SK-N-SH treated with all-trans-retinoic acid at 6 μM for 48 hours (cell line): ENCODE measurements around the gene ESD.

Experiments
- ATAC-seq: fragments of 200-7000 bp; cut with Tn5 transposase; 3 replicates; pipeline ENCODE4 v1.9.1; 2020; ENCODE audit warnings: mild to moderate bottlenecking, moderate library complexity
- BACH2 ChIP-seq: fragments of 250-450 bp; sonication (Bioruptor Pico); IDR thresholded peaks from 2 replicates; pipeline ENCODE4 v1.9.0; 2021; ENCODE audit warnings: mild to moderate bottlenecking, borderline replicate concordance
- CSRNP3 ChIP-seq: fragments of 250-450 bp; sonication (Bioruptor Pico); IDR thresholded peaks from 2 replicates; pipeline ENCODE4 v1.5.1; 2021; ENCODE audit warnings: mild to moderate bottlenecking, moderate library complexity
- ISL1 ChIP-seq: fragments of 250-450 bp; sonication (Bioruptor Pico); IDR thresholded peaks from 2 replicates; pipeline ENCODE4 v2.1.2; 2022; ENCODE audit warnings: mild to moderate bottlenecking, moderate library complexity
- OSR1 ChIP-seq: fragments of 250-450 bp; sonication (Bioruptor Pico); IDR thresholded peaks from 2 replicates; pipeline ENCODE4 v1.8.0; 2022; ENCODE audit warnings: moderate library complexity, mild to moderate bottlenecking, inconsistent platforms
- PPARA ChIP-seq: fragments of 250-450 bp; sonication (Bioruptor Pico); IDR thresholded peaks from 2 replicates; pipeline ENCODE4 v1.5.0; 2020; ENCODE audit warnings: mild to moderate bottlenecking, borderline replicate concordance
- RARB ChIP-seq: fragments of 250-450 bp; sonication (Bioruptor Pico); IDR thresholded peaks from 2 replicates; pipeline ENCODE4 v1.8.0; 2021; ENCODE audit warnings: mild to moderate bottlenecking, moderate library complexity
- SNAI2 ChIP-seq: fragments of 250-450 bp; sonication (Bioruptor Pico); IDR thresholded peaks from 2 replicates; pipeline ENCODE4 v1.5.0; 2020; ENCODE audit warnings: mild to moderate bottlenecking, moderate library complexity
- TOX ChIP-seq: fragments of 250-450 bp; sonication (Bioruptor Pico); IDR thresholded peaks from 2 replicates; pipeline ENCODE4 v1.8.0; 2021; ENCODE audit warnings: mild to moderate bottlenecking, moderate library complexity, borderline replicate concordance
- ZFP3 ChIP-seq: fragments of 250-450 bp; sonication (Bioruptor Pico); IDR thresholded peaks from 2 replicates; pipeline ENCODE4 v1.5.0; 2020; ENCODE audit warnings: mild to moderate bottlenecking, moderate library complexity
- ZNF565 ChIP-seq: fragments of 450-650 bp; formaldehyde crosslinking; conservative IDR thresholded peaks from 2 replicates; pipeline ENCODE4 v1.5.0; 2020; ENCODE audit warnings: low read depth, mild to moderate bottlenecking, moderate library complexity
- ZNF8 ChIP-seq: fragments of 450-650 bp; formaldehyde crosslinking; IDR thresholded peaks from 2 replicates; pipeline ENCODE4 v1.5.0; 2020; ENCODE audit warnings: mild to moderate bottlenecking, moderate library complexity
- TF ChIP-seq, protein P1 (sequence below): fragments of 250-450 bp; sonication (Bioruptor Pico); IDR thresholded peaks from 2 replicates; pipeline ENCODE4 v1.5.0; 2020; ENCODE audit warnings: mild to moderate bottlenecking, moderate library complexity
- TF ChIP-seq, protein P2 (sequence below): fragments of 250-450 bp; sonication (Bioruptor Pico); IDR thresholded peaks from 2 replicates; pipeline ENCODE4 v1.5.1; 2020; ENCODE audit warnings: low read depth, mild to moderate bottlenecking, moderate library complexity

ESD gene

GRCh38 chr13:46743191-46743590, 53.8 kb downstream of the ESD start:
- peak; percentile 78 for TF ChIP-seq ISL1 (CRISPR knock-in tag)
- TF ChIP-seq ZNF565 (CRISPR knock-in tag) = no peak
- ATAC-seq = peak; percentile 48

- ATAC-seq = no peak
- no peak for TF ChIP-seq ZNF8 (CRISPR knock-in tag)
- TF ChIP-seq, protein P1, sequence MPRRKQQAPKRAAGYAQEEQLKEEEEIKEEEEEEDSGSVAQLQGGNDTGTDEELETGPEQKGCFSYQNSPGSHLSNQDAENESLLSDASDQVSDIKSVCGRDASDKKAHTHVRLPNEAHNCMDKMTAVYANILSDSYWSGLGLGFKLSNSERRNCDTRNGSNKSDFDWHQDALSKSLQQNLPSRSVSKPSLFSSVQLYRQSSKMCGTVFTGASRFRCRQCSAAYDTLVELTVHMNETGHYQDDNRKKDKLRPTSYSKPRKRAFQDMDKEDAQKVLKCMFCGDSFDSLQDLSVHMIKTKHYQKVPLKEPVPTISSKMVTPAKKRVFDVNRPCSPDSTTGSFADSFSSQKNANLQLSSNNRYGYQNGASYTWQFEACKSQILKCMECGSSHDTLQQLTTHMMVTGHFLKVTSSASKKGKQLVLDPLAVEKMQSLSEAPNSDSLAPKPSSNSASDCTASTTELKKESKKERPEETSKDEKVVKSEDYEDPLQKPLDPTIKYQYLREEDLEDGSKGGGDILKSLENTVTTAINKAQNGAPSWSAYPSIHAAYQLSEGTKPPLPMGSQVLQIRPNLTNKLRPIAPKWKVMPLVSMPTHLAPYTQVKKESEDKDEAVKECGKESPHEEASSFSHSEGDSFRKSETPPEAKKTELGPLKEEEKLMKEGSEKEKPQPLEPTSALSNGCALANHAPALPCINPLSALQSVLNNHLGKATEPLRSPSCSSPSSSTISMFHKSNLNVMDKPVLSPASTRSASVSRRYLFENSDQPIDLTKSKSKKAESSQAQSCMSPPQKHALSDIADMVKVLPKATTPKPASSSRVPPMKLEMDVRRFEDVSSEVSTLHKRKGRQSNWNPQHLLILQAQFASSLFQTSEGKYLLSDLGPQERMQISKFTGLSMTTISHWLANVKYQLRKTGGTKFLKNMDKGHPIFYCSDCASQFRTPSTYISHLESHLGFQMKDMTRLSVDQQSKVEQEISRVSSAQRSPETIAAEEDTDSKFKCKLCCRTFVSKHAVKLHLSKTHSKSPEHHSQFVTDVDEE = no peak
- no peak for TF ChIP-seq RARB (CRISPR knock-in tag)
- TF ChIP-seq ZFP3 (CRISPR knock-in tag) = no peak
- TF ChIP-seq OSR1 (CRISPR knock-in tag) = no peak
- no peak for TF ChIP-seq BACH2 (CRISPR knock-in tag)
- TF ChIP-seq, protein P2, sequence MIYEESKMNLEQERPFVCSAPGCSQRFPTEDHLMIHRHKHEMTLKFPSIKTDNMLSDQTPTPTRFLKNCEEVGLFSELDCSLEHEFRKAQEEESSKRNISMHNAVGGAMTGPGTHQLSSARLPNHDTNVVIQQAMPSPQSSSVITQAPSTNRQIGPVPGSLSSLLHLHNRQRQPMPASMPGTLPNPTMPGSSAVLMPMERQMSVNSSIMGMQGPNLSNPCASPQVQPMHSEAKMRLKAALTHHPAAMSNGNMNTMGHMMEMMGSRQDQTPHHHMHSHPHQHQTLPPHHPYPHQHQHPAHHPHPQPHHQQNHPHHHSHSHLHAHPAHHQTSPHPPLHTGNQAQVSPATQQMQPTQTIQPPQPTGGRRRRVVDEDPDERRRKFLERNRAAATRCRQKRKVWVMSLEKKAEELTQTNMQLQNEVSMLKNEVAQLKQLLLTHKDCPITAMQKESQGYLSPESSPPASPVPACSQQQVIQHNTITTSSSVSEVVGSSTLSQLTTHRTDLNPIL = no peak
- TF ChIP-seq, all 23 proteins: peak for 0
Observed at GRCh38 chr13:46739447-46740098, 57.4 kb downstream of the ESD start.

GRCh38 chr13:46738766-46739165, 58.2 kb downstream of the ESD start:
- TF ChIP-seq SNAI2 (CRISPR knock-in tag) (no peak), ZFP3 (CRISPR knock-in tag) (no peak), CSRNP3 (CRISPR knock-in tag) (no peak), RARB (CRISPR knock-in tag) (no peak)
- TF ChIP-seq, protein P1 = no peak
- ATAC-seq = no peak

- no peak for ATAC-seq
- TF ChIP-seq PPARA = no peak
- TF ChIP-seq ZFP3 (CRISPR knock-in tag) = no peak
Observed at GRCh38 chr13:46738055-46738454, 58.9 kb downstream of the ESD start.

- TF ChIP-seq, protein P1 = no peak
- TF ChIP-seq PPARA (no peak), TOX (no peak), CSRNP3 (CRISPR knock-in tag) (no peak)
- ATAC-seq = no peak
Observed at GRCh38 chr13:46736541-46737310, 60.2 kb downstream of the ESD start.
